K562 (cell line): ENCODE measurements around the gene WASHC4. TPM values are rescaled to one million over a fixed set of nuclear protein-coding genes. Genes with fewer than 3 reads are reported as not detected.
A peak's percentile ranks its signal among the peaks of the same experiment; 100 is the strongest.

Experiments
- BACH1 ChIP-seq: fragments of 200-800 bp; sonication (Bioruptor generic); IDR thresholded peaks from 2 replicates; pipeline ENCODE4 v1.6.1; 2016; ENCODE audit warnings: missing genetic modification characterization, missing compliant biosample characterization
- MAFG ChIP-seq: fragments of 450-650 bp; conservative IDR thresholded peaks from 2 replicates; pipeline ENCODE4 v1.6.1; 2016; ENCODE audit warnings: missing genetic modification characterization, missing compliant biosample characterization
- MBD1 ChIP-seq: fragments of 250-450 bp; sonication (Bioruptor Pico); IDR thresholded peaks from 2 replicates; pipeline ENCODE4 v1.8.0; 2022; ENCODE audit warnings: inconsistent platforms
- NFIX ChIP-seq: fragments of 250-450 bp; sonication (Bioruptor Pico); IDR thresholded peaks from 2 replicates; pipeline ENCODE4 v1.4.0; 2020; ENCODE audit warnings: low read depth, mild to moderate bottlenecking, moderate library complexity
- OTX1 ChIP-seq: fragments of 450-650 bp; formaldehyde crosslinking; IDR thresholded peaks from 2 replicates; pipeline ENCODE4 v1.4.0; 2022; ENCODE audit warnings: mild to moderate bottlenecking
- PRDM10 ChIP-seq: fragments of 450-650 bp; IDR thresholded peaks from 2 replicates; pipeline ENCODE4 v1.6.1; 2018; ENCODE audit not compliant: partially characterized antibody
- RFX7 ChIP-seq: fragments of 250-450 bp; sonication (Bioruptor Pico); IDR thresholded peaks from 2 replicates; pipeline ENCODE4 v1.5.1; 2021; ENCODE audit warnings: mild to moderate bottlenecking
- SMARCC2 ChIP-seq: fragments of 450-650 bp; IDR thresholded peaks from 2 replicates; pipeline ENCODE4 v1.6.1; 2017; ENCODE audit warnings: antibody characterized with exemption, moderate library complexity, mild to moderate bottlenecking, low read depth
- SREBF1 ChIP-seq: fragments of 150-350 bp; IDR thresholded peaks from 2 replicates; pipeline ENCODE4 v1.6.1; 2014; ENCODE audit warnings: antibody characterized with exemption, low read depth, low read length, borderline replicate concordance
- YY1 ChIP-seq, 3 experiments: IDR thresholded peaks; 2 replicates each; pipeline ENCODE4 v1.6.1; 2011; ENCODE audit warnings: low read length in 2 of 3, mild to moderate bottlenecking in 2 of 3, moderate library complexity in 2 of 3, borderline replicate concordance in 1 of 3, control low read depth in 1 of 3, low read depth in 1 of 3; ENCODE audit not compliant: insufficient read depth in 3 of 3, insufficient replicate concordance in 2 of 3, control insufficient read depth in 1 of 3, insufficient read length in 1 of 3; ENCODE audit errors: extremely low read depth in 1 of 3
- ZBTB43 ChIP-seq: sonication (generic); formaldehyde crosslinking; IDR thresholded peaks from 2 replicates; pipeline ENCODE4 v1.8.0; 2023; ENCODE audit warnings: mild to moderate bottlenecking, missing genetic modification reagents
- ZNF263 ChIP-seq: sonication (generic); formaldehyde crosslinking; IDR thresholded peaks from 2 replicates; pipeline ENCODE4 v1.8.0; 2022; ENCODE audit warnings: mild to moderate bottlenecking, missing genetic modification reagents, borderline replicate concordance
- polyA plus RNA-seq, 8 experiments: library from polyadenylated mRNA; depleted of rRNA in 4 of 8; stranded (reverse) in 5 of 8; unstranded in 3 of 8; fragments of >200 nt; fragmentation: Nextera tagmentation in 2 of 8; fragmentation: Illumina TruSeq in 1 of 8; extraction: Ambion mirVana in 2 of 8; extraction: Trizol in 1 of 8; gene quantifications; 2 replicates each; pipeline versions ENCODE4 v1.2.1 to v1.2.3, GENCODE V29; 2011 to 2014; ENCODE audit warnings: inconsistent platforms in 1 of 8, missing spikeins in 1 of 8
- total RNA-seq, 7 experiments: library from RNA; depleted of rRNA in 6 of 7; stranded (reverse); fragments of >200 nt in 6 of 7; fragmentation: Illumina TruSeq in 2 of 7; extraction: Trizol in 2 of 7; gene quantifications; 2 replicates each; pipeline versions ENCODE4 v1.2.1 to v1.2.3, GENCODE V29; 2011 to 2021; ENCODE audit warnings: low replicate concordance in 1 of 7
- TF ChIP-seq, protein P1 (sequence below): sonication (generic); formaldehyde crosslinking; IDR thresholded peaks from 2 replicates; pipeline ENCODE4 v1.8.1; 2023; ENCODE audit warnings: mild to moderate bottlenecking, missing genetic modification reagents
- TF ChIP-seq, protein P2 (sequence below): sonication (generic); formaldehyde crosslinking; IDR thresholded peaks from 2 replicates; pipeline ENCODE4 v1.8.0; 2022; ENCODE audit warnings: mild to moderate bottlenecking, missing genetic modification reagents

Gene WASHC4
- total and polyA plus RNA-seq, 9 of the 15 experiments (the other 6 are each of a cell fraction or from before 2014, with no cell fraction given): 12.5 to 38.5 (median 21.3) TPM

DNA sequence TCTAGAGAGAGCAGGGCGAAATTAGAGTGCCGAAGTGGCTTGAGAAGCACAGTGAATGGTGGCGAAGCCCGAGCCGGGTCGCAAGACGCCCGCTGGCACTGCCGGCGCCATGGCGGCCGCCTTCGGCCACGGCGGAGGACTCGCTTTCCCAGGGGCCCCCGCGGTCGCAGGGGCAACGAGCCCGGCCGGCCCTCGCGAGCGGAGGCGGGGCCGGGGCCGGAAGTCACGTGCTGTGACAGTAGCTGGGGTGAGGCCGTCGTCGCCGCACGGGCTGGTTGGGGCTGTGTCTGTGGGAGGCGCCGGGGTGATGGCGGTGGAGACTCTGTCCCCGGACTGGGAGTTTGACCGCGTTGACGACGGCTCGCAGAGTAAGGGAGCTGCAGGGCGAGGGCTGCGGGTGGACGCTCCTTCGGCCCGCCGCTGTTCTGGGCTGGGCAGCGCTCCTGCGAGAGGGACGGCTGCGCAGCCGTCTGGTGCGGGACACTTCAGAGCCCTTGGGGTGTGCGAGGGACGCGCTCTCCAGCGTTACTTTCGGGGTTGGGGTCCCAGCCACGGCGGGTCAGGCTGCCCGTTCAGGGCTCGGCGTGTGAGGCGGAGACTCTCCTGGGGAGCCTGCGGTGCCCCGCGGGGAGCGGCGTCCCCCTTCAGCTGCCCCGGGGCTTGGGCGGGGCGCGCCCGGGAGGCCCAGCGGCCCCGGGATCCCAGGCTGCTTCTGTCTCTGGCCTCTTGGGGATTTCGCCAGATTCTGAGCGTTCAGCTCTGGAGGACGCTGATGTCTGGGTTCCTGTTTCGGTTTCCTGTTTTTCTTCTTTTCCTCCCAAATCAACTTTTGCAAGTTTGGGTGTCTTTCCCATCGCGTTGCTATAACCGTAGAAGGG lies at the start of gene WASHC4 (continued):
- peak; percentile 78; the same call in 1 of the 2 replicates for TF ChIP-seq OTX1
- TF ChIP-seq BACH1 (tag): no peak
- peak; percentile 78; the same call in 1 of the 2 replicates for TF ChIP-seq ZBTB43
- TF ChIP-seq, protein P1, sequence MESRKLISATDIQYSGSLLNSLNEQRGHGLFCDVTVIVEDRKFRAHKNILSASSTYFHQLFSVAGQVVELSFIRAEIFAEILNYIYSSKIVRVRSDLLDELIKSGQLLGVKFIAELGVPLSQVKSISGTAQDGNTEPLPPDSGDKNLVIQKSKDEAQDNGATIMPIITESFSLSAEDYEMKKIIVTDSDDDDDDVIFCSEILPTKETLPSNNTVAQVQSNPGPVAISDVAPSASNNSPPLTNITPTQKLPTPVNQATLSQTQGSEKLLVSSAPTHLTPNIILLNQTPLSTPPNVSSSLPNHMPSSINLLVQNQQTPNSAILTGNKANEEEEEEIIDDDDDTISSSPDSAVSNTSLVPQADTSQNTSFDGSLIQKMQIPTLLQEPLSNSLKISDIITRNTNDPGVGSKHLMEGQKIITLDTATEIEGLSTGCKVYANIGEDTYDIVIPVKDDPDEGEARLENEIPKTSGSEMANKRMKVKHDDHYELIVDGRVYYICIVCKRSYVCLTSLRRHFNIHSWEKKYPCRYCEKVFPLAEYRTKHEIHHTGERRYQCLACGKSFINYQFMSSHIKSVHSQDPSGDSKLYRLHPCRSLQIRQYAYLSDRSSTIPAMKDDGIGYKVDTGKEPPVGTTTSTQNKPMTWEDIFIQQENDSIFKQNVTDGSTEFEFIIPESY: peak; percentile 38; the same call in 1 of the 2 replicates
- TF ChIP-seq SREBF1: peak; percentile 67; the same call in 1 of the 2 replicates
- TF ChIP-seq ZNF263: peak; percentile 5; the same call in 1 of the 2 replicates
- TF ChIP-seq NFIX (CRISPR knock-in tag): no peak
- no peak for TF ChIP-seq RFX7 (CRISPR knock-in tag)
- peak; percentile 90 to 99 (median 98) for TF ChIP-seq YY1 (IDR thresholded peaks at IDR 0.05; ENCODE audit: borderline replicate concordance in 1 of 3, control insufficient read depth in 1 of 3, extremely low read depth in 1 of 3, insufficient read depth in 3 of 3, insufficient read length in 1 of 3, insufficient replicate concordance in 2 of 3, low read depth in 1 of 3, low read length in 2 of 3)
- TF ChIP-seq PRDM10: peak; percentile 28
- no peak for TF ChIP-seq MAFG (tag)
- TF ChIP-seq, protein P2, sequence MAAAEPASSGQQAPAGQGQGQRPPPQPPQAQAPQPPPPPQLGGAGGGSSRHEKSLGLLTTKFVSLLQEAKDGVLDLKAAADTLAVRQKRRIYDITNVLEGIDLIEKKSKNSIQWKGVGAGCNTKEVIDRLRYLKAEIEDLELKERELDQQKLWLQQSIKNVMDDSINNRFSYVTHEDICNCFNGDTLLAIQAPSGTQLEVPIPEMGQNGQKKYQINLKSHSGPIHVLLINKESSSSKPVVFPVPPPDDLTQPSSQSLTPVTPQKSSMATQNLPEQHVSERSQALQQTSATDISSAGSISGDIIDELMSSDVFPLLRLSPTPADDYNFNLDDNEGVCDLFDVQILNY: no peak
- no peak for TF ChIP-seq MBD1 (CRISPR knock-in tag)
- no peak for TF ChIP-seq SMARCC2
